Ureter (tissue), 1 donor: ENCODE measurements around the gene LMBR1. TPM values are rescaled to one million over a fixed set of nuclear protein-coding genes. Genes with fewer than 3 reads are reported as not detected.
"Not testable (repeated sequence)": the region's sequence is repeated elsewhere in the genome, so short reads cannot be mapped to it uniquely, and the experiment has no call there.

Experiments used
- DNase-seq: peaks from one replicate; pipeline ENCODE4 v3.0.0-alpha.2; 2020; ENCODE audit warnings: low spot score
- total RNA-seq: library from RNA; stranded (reverse); gene quantifications from one replicate; pipeline ENCODE4 v1.2.4, GENCODE V29; 2023
- donor health status: DM: yes; HTN: yes; CAD: no.

LMBR1 gene
- total RNA-seq, 1 donor from 2014 or later: 89.5 TPM

GRCh38 chr7:156697283-156697682, 195.7 kb downstream of the LMBR1 start:
- not testable (repeated sequence) for DNase-seq

DNA sequence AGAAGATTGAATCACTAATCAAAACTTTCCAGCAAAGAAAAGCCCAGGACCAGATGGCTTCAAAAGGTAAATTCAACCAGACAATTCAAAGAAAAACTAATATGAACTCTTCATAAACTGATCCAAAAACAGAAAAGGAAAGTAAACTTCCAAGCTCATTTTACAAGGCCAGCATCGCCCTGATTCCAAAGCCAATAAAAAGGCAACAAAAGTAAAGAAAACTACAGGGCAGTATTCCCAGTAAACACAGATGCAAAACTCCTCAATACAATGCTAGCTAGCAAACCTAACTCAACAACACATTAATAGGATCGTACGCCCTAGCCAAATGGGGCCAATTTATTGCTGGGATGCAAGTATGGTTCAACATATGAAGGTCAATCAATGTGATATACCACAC, 199.4 kb downstream of the LMBR1 start:
- DNase-seq: no peak

GRCh38 chr7:156692849-156693248, 200.1 kb downstream of the LMBR1 start:
- no peak for DNase-seq

- no peak for DNase-seq
These were observed 201.2 kb downstream of the LMBR1 start for GRCh38 chr7:156691764-156692163.

GRCh38 chr7:156684661-156685060, 208.3 kb downstream of the LMBR1 start:
- no peak for DNase-seq

DNA sequence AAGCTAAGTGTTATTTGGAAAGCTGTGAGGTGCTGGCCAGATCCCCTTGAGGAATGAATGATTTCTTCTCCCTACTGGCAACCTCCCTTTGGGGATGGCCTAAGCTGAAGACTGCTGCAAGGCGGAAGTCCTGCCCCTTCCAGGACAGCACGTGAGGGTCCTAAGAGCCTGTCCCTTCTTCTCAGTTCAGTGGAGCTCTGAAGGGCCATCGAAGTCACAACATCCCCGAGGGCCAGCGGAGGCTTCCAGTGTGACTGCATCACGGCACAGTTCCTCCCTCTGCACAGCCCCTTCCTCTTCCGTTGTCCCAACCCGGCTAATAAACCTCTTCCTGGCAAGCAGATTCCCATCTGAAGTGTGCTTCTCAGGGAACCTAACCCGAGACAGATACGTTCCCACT, 208.7 kb downstream of the LMBR1 start:
- DNase-seq: no peak

DNA sequence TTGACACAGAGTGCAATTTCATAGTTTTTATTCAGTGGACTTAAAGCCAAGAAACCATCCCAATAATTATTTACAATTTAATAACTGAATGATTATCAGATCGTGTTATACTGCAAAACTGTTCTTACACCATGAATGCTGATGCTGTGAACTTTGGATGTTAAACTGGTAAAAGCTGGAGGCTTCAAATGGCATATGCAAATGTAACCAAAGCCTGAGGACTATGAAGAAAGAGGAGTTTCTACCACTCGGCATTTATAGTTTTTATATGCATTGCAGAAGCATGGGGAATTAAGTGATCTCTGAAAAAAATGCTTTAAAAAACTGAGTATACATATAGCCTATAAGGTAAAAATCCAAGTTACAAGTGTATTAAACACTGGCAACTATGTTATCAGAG, 210.1 kb downstream of the LMBR1 start:
- DNase-seq: no peak

GRCh38 chr7:156680281-156680680, 212.7 kb downstream of the LMBR1 start:
- DNase-seq: no peak

DNA sequence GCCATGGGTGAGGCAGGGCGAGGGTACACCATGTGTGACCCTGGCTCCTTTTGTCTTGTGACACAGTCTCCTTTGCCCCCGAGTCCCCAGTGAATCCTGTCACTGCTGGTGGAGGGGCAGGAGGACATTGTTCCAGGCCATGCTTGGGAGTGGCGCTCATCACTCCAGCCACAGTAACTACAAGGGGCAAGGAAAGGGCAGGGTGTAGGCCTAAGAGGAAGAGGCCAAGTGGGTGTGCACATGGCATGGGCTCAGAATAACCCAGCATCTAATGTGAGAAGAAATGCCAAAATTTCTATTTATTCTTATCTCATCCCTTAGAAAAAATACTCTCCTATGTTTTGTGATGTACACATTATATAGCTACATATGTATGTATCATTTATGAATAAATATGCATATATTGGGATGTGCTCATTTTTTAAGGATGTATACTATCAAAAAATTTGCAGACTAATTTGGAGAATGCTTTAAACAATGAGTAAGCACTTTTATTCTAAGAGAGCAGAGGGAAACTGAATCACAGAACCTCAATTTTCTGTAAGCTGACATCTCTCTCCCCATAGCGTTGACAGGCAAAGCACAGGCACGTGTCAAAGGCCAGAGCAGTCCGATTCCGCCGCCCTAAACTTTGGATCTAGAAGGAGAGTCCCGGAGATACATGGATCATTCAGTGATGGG, 215.5 kb downstream of the LMBR1 start:
- no peak for DNase-seq

DNA sequence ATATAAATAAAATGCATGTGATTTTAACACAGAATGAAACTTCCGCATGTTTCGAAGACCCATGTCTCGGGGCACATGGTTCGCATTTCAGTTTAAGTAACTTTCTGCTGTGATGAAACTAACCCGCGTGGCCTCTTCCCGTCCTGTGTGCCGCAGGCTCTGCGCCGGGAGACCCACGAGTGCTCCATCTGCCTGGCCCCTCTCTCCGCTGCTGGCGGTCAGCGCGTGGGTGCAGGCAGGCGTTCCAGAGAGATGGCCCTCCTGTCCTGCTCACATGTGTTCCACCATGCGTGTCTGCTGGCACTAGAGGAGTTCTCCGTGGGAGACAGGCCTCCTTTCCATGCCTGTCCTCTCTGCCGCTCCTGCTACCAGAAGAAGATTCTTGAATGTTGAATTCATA, 216.7 kb downstream of the LMBR1 start:
- no peak for DNase-seq

DNA sequence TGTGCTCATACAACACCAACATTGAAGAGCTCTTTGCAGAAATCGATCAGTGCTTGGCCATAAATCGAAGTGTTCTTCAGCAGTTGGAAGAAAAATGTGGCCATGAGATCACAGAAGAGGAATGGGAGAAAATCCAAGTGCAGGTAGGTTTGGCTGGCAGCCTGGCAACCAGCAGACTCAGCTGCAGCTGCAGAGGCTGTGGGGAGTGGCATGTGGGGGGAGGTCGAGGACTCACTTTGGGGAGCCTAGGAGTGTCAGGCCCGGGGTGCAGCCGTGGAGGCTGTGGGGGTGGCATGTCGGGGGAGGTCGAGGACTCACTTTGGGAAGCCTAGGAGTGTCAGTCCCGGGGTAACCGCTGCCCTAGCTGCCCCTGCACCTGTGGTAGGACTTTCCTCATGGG, 217.3 kb downstream of the LMBR1 start:
- no peak for DNase-seq

GRCh38 chr7:156673902-156674301, 219.1 kb downstream of the LMBR1 start:
- DNase-seq: no peak

DNA sequence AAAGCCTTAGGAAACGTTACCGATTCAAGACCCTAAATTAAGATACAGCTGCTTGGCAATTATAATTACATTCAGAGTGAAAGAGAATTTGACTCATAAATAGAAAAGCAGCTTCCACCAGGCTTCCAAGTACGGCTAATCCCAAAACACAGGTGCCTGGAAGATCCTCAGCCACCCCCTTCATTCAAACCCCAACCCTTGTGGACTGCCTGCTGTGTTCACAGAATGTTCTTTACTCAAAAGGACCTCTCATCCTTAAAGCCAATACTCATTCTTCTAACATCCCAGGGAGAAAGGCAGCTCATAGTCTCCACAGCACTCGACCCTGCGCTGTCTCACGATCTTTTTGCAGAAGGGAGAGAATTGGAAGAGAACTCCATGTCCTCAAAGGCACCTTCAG, 219.5 kb downstream of the LMBR1 start:
- no peak for DNase-seq

GRCh38 chr7:156669035-156669828, 223.8 kb downstream of the LMBR1 start:
- no peak for DNase-seq

- no peak for DNase-seq
These were observed 224.7 kb downstream of the LMBR1 start for GRCh38 chr7:156668130-156668741.

GRCh38 chr7:156667110-156667426, 225.9 kb downstream of the LMBR1 start:
- no peak for DNase-seq

- no peak for DNase-seq
These were observed 226.4 kb downstream of the LMBR1 start for GRCh38 chr7:156666368-156667109.

- no peak for DNase-seq
These were observed 227.9 kb downstream of the LMBR1 start for GRCh38 chr7:156665101-156665500.

DNA sequence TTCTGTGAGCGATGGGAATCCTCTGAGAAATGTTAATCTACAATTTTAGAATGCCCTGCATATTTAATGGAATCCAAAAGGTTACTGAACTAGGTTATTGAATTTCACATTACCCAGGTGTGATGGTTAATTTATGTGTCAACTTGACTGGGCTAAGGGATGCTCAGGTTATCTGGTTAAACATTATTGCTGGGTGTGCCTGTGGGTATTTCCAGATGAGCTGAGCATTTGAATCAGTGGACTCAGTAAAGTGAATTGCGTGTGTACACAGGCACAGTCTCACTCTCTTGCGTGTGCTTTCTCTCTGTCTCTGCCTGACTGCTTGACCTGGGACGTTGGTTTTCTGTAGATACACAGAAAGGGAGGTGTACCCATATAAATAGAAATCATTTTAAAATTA, 230.7 kb downstream of the LMBR1 start:
- no peak for DNase-seq

- no peak for DNase-seq
These were observed 231.3 kb downstream of the LMBR1 start for GRCh38 chr7:156661637-156662036.

- DNase-seq: no peak
These were observed 233.0 kb downstream of the LMBR1 start for GRCh38 chr7:156659961-156660360.

DNA sequence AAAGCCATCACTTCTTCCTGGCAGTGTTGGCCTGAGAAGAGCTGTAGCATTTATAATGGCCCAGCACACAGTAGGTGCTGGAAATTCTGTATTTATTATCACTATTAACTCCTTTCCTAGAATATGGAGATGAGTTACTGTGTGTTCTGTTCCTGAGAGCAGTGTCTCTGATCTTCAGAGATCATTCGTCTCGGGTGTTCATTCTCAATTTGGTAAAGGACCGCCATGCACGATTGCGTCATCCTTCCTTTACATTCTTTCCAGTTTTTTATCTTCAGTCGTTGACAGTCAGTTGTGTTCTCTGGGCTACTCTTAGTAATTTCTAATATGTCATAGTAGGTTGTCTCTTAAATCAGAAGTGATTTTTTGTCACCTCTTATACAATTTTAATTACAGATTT, 233.8 kb downstream of the LMBR1 start:
- DNase-seq: no peak
